ENCODE results near the gene THADA.

The THADA gene

GRCh38 chr2:43521568-43521967, 74.3 kb downstream of the THADA start:
- no peak overlapping the region for H3K4me2 ChIP-seq (ENCODE audit: low read length)
- no peaks in the 10 kb centered on the region for H3K9me3 ChIP-seq (ENCODE audit: control insufficient read depth, insufficient read depth, low read length)
- H3K4me1 ChIP-seq (ENCODE audit: control insufficient read depth, low read length) = peaks cover 8% of the 10 kb centered on the region
- no peaks in the 10 kb centered on the region for H3K27me3 ChIP-seq (ENCODE audit: control insufficient read depth, low read length)
- H3K4me3 ChIP-seq (ENCODE audit: low read length) = no peak overlapping the region
- TF ChIP-seq CTCF (IDR thresholded peaks at IDR 0.05; ENCODE audit: low read depth, low read length, poor library complexity, severe bottlenecking) (no peak), EZH2phosphoT487 (IDR thresholded peaks at IDR 0.05; ENCODE audit: borderline replicate concordance, low read length) (no peak)
- no peaks in the 10 kb centered on the region for H4K20me1 ChIP-seq (ENCODE audit: control insufficient read depth, insufficient read depth, low read depth, low read length)
- no peak overlapping the region for H3K27ac ChIP-seq (ENCODE audit: low read depth, low read length)
- H3F3A ChIP-seq (ENCODE audit: control insufficient read depth, insufficient read depth) = peaks cover 1% of the 10 kb centered on the region; the same call in 1 of the 2 replicates
- H3K79me2 ChIP-seq (ENCODE audit: control insufficient read depth, low read length) = no peaks in the 10 kb centered on the region
- H3K36me3 ChIP-seq (ENCODE audit: control insufficient read depth, low read length) = peaks cover 5% of the 10 kb centered on the region; the same call in 1 of the 2 replicates
- no peaks in the 10 kb centered on the region for H3K9me2 ChIP-seq (replicated peaks; ENCODE audit: control insufficient read depth, low read length)

GRCh38 chr2:43520919-43521318, 74.9 kb downstream of the THADA start:
- peaks cover 6% of the 10 kb centered on the region; the same call in 1 of the 2 replicates for H3F3A ChIP-seq (ENCODE audit: control insufficient read depth, insufficient read depth)
- H4K20me1 ChIP-seq (ENCODE audit: control insufficient read depth, insufficient read depth, low read depth, low read length) = no peaks in the 10 kb centered on the region
- H3K79me2 ChIP-seq (ENCODE audit: control insufficient read depth, low read length) = no peaks in the 10 kb centered on the region
- H3K4me2 ChIP-seq (ENCODE audit: low read length) = no peak overlapping the region
- H3K4me3 ChIP-seq (ENCODE audit: low read length) = no peak overlapping the region
- H3K27me3 ChIP-seq (ENCODE audit: control insufficient read depth, low read length) = no peaks in the 10 kb centered on the region
- H3K9me3 ChIP-seq (ENCODE audit: control insufficient read depth, insufficient read depth, low read length) = no peaks in the 10 kb centered on the region
- H3K9me2 ChIP-seq (replicated peaks; ENCODE audit: control insufficient read depth, low read length) = no peaks in the 10 kb centered on the region
- peaks cover 14% of the 10 kb centered on the region for H3K4me1 ChIP-seq (ENCODE audit: control insufficient read depth, low read length)
- TF ChIP-seq EZH2phosphoT487 (IDR thresholded peaks at IDR 0.05; ENCODE audit: borderline replicate concordance, low read length) (no peak), CTCF (IDR thresholded peaks at IDR 0.05; ENCODE audit: low read depth, low read length, poor library complexity, severe bottlenecking) (no peak)
- no peak overlapping the region for H3K27ac ChIP-seq (ENCODE audit: low read depth, low read length)
- peaks cover 5% of the 10 kb centered on the region; the same call in 1 of the 2 replicates for H3K36me3 ChIP-seq (ENCODE audit: control insufficient read depth, low read length)

- Histone ChIP-seq H3K27me3 (ENCODE audit: control insufficient read depth, low read length) (no peaks in the 10 kb centered on the region), H3K4me3 (ENCODE audit: low read length) (no peak overlapping the region), H3K9me3 (ENCODE audit: control insufficient read depth, insufficient read depth, low read length) (no peaks in the 10 kb centered on the region), H3K4me2 (ENCODE audit: low read length) (no peak overlapping the region), H3K79me2 (ENCODE audit: control insufficient read depth, low read length) (no peaks in the 10 kb centered on the region), H3F3A (ENCODE audit: control insufficient read depth, insufficient read depth) (peaks cover 6% of the 10 kb centered on the region; the same call in 1 of the 2 replicates), H3K4me1 (ENCODE audit: control insufficient read depth, low read length) (peaks cover 16% of the 10 kb centered on the region), H3K27ac (ENCODE audit: low read depth, low read length) (no peak overlapping the region), H3K9me2 (replicated peaks; ENCODE audit: control insufficient read depth, low read length) (no peaks in the 10 kb centered on the region), H4K20me1 (ENCODE audit: control insufficient read depth, insufficient read depth, low read depth, low read length) (no peaks in the 10 kb centered on the region), H3K36me3 (ENCODE audit: control insufficient read depth, low read length) (peaks cover 5% of the 10 kb centered on the region; the same call in 1 of the 2 replicates)
- TF ChIP-seq EZH2phosphoT487 (IDR thresholded peaks at IDR 0.05; ENCODE audit: borderline replicate concordance, low read length) = no peak
- TF ChIP-seq CTCF (IDR thresholded peaks at IDR 0.05; ENCODE audit: low read depth, low read length, poor library complexity, severe bottlenecking) = no peak
Observed at GRCh38 chr2:43519643-43520221, 76.1 kb downstream of the THADA start.

Data from DOHH2 (cell line).